Neutrophil (primary cell): ENCODE data around the gene HPS1.
"Not testable (repeated sequence)": the region's sequence is repeated elsewhere in the genome, so short reads cannot be mapped to it uniquely, and the experiment has no call there.

Source experiments
- H3K27ac ChIP-seq: fragments of 200-600 bp; sonication (generic); 2 replicates; pipeline ENCODE4 v1.5.1; 2016; ENCODE audit warnings: mild to moderate bottlenecking, moderate library complexity
- H3K27me3 ChIP-seq: fragments of 200-600 bp; sonication (generic); 2 replicates; pipeline ENCODE4 v1.6.0; 2016; ENCODE audit warnings: mild to moderate bottlenecking
- H3K36me3 ChIP-seq: fragments of 200-600 bp; sonication (generic); 2 replicates; pipeline ENCODE4 v1.5.1; 2017
- H3K4me1 ChIP-seq, 2 experiments: fragments of 200-600 bp in 1 of 2; sonication (generic) in 1 of 2; 1 replicate in 1 of 2; 2 replicates in 1 of 2; pipeline versions ENCODE4 v1.5.1 to v1.6.1; 2013 to 2016; ENCODE audit warnings: low read depth in 1 of 2, low read length in 1 of 2, mild to moderate bottlenecking in 1 of 2, moderate library complexity in 1 of 2; ENCODE audit not compliant: control insufficient read depth in 1 of 2, insufficient read depth in 1 of 2
- H3K4me3 ChIP-seq, 2 experiments: fragments of 200-600 bp in 1 of 2; sonication (generic) in 1 of 2; 1 replicate in 1 of 2; 2 replicates in 1 of 2; pipeline ENCODE4 v1.5.1; 2013 to 2016; ENCODE audit warnings: low read depth in 1 of 2, low read length in 1 of 2, mild to moderate bottlenecking in 1 of 2, moderate library complexity in 1 of 2
- H3K9me3 ChIP-seq: fragments of 200-600 bp; sonication (generic); 2 replicates; pipeline ENCODE4 v1.5.1; 2016
- TF ChIP-seq, protein P1 (sequence below): fragments of 200-600 bp; sonication (generic); IDR thresholded peaks from 2 replicates; pipeline ENCODE4 v1.5.1; 2016; ENCODE audit warnings: antibody characterized with exemption

The HPS1 gene

DNA sequence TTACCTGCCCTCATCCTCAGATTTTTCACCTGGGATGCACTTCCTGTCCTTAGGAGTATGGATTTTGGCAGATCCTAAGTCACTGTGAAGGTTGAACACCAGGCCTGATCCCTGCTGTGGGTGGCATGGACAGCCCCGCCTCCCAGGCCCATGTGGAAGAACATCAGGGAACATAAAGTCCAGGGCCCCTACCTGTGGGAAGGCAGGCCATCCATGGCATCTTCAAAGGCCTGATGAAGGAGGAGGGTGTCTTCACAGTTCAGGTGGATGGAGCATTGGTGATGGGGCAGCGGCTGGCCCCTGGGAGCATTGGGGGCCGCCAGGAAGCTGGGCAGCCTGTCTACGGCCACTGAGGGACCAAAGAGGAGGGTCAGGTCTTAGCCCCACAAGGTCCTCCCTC, 56.3 kb downstream of the HPS1 start:
- no peaks in the 10 kb centered on the region for H3K36me3 ChIP-seq

DNA sequence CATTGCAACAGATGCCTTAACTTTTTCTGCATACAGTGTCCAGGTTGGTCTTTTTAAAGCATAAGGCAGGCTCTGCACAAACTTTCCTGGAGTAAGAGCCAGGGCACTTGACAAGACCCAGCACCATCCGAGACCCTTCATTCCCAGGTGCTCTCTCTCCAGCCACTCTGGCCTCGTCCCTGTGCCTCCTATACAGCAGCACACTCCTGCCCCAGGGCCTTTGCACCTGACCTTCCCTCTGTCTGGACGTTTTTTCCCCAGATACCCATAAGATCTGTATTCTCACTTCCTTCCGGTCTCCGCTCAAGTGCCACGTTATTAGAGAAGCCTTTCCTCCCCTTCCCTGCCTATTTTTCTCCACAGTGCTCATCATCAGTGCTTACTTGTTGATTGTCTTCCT, 57.3 kb downstream of the HPS1 start:
- Histone ChIP-seq H3K36me3 (no peaks in the 10 kb centered on the region), H3K27me3 (no peaks in the 10 kb centered on the region), H3K27ac (no peak overlapping the region), H3K4me1 (no peaks in the 10 kb centered on the region), H3K4me3 (no peak overlapping the region), H3K9me3 (no peaks in the 10 kb centered on the region)
- TF ChIP-seq, protein P1, sequence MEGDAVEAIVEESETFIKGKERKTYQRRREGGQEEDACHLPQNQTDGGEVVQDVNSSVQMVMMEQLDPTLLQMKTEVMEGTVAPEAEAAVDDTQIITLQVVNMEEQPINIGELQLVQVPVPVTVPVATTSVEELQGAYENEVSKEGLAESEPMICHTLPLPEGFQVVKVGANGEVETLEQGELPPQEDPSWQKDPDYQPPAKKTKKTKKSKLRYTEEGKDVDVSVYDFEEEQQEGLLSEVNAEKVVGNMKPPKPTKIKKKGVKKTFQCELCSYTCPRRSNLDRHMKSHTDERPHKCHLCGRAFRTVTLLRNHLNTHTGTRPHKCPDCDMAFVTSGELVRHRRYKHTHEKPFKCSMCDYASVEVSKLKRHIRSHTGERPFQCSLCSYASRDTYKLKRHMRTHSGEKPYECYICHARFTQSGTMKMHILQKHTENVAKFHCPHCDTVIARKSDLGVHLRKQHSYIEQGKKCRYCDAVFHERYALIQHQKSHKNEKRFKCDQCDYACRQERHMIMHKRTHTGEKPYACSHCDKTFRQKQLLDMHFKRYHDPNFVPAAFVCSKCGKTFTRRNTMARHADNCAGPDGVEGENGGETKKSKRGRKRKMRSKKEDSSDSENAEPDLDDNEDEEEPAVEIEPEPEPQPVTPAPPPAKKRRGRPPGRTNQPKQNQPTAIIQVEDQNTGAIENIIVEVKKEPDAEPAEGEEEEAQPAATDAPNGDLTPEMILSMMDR = no peak

More for the DNA sequence above, 56.3 kb downstream of the HPS1 start:
- H3K27ac ChIP-seq = no peak overlapping the region
- no peaks in the 10 kb centered on the region for H3K27me3 ChIP-seq
- TF ChIP-seq, protein P1 = no peak
- H3K4me3 ChIP-seq = no peak overlapping the region
- no peaks in the 10 kb centered on the region for H3K9me3 ChIP-seq
- H3K4me1 ChIP-seq = no peaks in the 10 kb centered on the region

DNA sequence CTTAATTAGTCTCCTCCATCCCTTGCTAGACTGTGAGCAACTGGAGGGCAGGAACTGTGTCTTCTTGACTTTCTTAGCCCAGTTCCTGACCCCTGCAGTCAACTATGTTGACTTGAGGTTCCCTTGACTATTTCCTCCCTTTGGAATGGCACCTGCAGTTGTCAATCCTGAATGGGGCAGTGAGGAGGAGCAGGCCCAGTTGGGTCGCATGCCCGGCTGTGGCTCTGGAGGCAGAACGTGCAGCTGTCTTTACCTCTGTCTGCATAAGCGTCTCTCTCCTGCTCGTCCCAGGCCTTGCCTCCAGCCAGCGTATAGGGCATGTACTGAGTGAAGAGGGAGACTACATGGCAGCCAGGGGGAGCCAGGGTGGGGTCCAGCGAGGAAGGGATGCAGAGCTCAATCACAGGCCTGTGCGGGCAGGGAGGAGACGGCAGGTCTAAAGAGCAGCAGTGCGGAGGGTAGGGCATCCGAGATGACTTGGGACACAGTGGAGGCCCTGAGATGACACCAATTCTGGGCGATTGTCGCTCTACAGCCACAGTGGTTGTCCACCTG, 58.6 kb downstream of the HPS1 start:
- Histone ChIP-seq H3K36me3 (no peaks in the 10 kb centered on the region), H3K27ac (no peak overlapping the region), H3K4me3 (no peak overlapping the region), H3K9me3 (no peaks in the 10 kb centered on the region), H3K4me1 (no peaks in the 10 kb centered on the region), H3K27me3 (no peaks in the 10 kb centered on the region)
- TF ChIP-seq, protein P1 = no peak

DNA sequence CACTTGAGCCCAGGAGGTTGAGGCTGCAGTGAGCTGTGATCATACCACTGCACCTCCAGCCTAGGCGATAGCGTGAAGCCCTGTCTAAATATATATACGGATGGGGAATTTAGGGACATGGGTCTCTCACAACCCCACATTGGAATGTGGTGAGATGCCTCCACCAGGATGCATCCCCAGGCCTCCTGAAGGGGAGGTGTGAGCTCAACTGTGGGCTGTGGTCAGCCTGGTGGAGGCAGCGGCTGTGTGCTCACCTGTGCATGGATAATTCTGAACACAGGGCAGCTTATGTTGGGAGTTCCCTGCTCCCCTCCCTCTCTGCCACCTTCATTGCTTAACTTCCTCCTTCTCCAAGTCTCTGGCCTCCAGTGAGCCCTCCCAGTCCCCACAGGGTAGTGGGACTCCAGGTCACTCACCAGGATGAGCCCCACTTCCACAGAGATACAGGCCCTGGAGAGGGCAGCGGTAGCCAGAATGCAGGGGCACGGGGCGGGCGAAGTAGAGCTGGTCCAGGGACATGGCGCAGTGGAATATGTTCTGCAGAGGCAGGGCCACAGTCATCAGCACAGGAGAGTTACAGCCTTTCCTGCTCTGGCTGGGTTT, 62.1 kb downstream of the HPS1 start:
- no peak overlapping the region for H3K4me3 ChIP-seq
- no peaks in the 10 kb centered on the region for H3K9me3 ChIP-seq
- no peak overlapping the region for H3K27ac ChIP-seq
- H3K4me1 ChIP-seq = no peaks in the 10 kb centered on the region
- no peaks in the 10 kb centered on the region for H3K36me3 ChIP-seq
- H3K27me3 ChIP-seq = no peaks in the 10 kb centered on the region
- TF ChIP-seq, protein P1 = no peak

DNA sequence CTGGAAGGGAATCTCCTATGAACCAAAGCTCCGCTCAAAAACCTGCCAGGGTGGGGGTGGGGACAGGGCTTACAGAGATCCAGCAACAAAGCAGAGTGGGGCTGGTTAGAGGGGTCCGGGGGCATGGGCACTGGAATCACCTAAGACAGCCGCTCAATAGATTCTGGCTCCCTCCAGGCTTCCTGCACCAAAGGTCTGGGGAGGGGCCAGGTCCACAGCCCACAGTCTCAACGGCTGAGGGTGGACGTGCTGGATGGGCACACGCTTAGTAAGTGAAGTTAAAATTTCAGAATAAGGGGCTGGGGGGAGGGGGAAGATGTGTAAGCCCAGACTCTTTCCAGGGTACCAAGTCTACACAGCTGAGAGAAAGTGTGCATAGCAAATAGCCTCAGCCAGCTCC, 62.9 kb downstream of the HPS1 start:
- Histone ChIP-seq H3K36me3 (no peaks in the 10 kb centered on the region), H3K27me3 (no peaks in the 10 kb centered on the region), H3K4me3 (no peak overlapping the region), H3K27ac (no peak overlapping the region), H3K9me3 (no peaks in the 10 kb centered on the region), H3K4me1 (no peaks in the 10 kb centered on the region)
- TF ChIP-seq, protein P1 = no peak

DNA sequence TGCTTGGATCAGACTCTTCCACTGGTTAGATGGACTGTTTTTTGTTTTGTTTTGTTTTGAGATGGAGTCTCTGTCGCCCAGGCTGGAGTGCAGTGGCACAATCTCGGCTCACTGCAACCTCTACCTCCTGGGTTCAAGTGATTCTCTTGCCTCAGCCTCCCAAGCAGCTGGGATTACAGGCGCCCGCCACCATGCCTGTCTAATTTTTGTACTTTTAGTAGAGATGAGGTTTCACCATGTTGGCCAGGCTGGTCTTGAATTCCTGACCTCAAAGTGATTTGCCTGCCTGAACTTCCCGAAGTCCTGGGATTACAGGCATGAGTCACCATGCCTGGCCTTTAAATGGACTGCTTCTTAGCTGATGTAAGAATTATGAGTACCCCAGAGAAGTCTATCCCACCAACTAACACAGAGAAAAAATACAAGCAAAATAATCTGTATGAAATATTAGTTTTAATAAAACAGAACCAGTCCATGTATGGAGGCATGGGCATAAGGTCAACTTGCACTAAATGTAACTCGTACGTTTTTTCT, 63.5 kb downstream of the HPS1 start:
- not testable (repeated sequence) for H3K27me3 ChIP-seq, H3K36me3 ChIP-seq, H3K27ac ChIP-seq

More for the DNA sequence above, 63.5 kb downstream of the HPS1 start:
- H3K4me3 ChIP-seq, H3K9me3 ChIP-seq, H3K4me1 ChIP-seq: not testable (repeated sequence)
